ENCODE measurements around the gene DCAF8.
A peak's percentile ranks its signal among the peaks of the same experiment; 100 is the strongest.

Gene DCAF8

DNA sequence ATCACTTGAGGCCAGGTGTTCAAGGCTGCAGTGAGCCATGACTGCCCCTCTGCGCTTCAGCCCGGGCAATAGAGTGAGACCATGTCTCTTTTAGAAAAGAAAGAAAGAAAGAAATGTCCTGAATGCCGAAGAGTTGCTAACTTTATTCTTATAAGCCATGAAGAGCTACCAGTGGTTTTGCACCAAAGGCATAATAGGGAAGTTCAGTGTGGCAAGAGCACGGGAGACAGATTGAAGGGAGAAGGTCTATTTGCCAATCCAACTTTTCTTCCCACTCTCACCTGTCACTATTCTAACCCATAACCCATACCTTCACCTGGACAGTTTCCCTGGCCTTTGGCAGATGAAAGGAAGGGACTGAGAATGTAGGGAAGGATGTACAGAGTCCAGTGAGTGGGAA, 61.6 kb downstream of the DCAF8 start:
- no peak for DNase-seq

- no peak for DNase-seq
Measured at GRCh38 chr1:160197231-160197630, 65.1 kb downstream of the DCAF8 start.

GRCh38 chr1:160196143-160196542, 66.2 kb downstream of the DCAF8 start:
- DNase-seq, result no peak

DNA sequence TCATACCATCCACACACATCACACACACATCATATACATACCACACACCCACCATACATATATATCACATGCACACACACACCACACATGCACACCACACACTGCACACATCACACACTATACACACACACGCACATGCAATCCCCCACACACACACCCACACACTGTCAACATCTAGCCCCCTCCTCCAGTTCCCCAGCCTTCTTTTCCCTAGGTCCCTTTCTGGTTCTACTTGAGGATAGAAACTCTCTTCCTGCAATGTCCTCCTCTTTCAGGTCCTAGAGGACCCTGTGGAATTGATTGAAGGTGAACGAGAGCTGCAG, 67.7 kb downstream of the DCAF8 start:
- no peak for DNase-seq

- DNase-seq, result no peak
Measured at GRCh38 chr1:160193832-160194736, 68.3 kb downstream of the DCAF8 start.

DNA sequence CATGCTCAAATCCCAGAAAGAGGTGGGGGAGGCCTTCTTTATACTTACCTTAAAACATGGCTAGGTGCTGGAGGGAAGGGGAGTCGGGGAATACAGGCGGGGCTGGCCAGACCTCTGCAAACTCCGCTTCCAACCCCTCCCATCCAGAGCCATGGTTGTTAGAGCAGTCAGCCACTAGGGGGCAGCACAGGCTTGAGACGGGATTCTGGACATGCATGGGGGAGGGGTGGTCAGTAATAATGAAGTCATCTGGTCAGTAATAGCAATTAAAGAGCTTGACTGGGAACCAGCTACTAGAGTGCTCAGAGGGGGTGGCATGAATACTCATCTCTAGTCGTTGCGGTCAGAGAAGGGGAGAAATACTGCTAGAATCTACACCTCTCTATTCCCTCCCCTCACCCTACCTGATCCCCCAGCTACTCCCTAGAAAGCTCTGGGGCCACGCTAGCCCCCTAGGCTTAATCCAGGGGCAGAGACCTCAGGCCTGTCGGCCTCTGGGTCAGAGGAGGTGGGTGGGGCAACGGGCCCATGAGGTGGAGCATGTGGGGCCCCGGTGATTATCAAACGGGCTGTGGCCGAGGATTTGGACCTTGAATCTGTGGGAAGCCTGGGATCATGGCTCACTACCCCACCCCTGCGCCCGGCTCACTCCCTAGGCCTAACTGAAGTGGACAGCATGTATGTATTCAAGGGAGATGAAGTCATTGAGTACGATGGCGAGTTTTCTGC, 69.1 kb downstream of the DCAF8 start:
- DNase-seq, result peak; percentile 88 to 89

DNA sequence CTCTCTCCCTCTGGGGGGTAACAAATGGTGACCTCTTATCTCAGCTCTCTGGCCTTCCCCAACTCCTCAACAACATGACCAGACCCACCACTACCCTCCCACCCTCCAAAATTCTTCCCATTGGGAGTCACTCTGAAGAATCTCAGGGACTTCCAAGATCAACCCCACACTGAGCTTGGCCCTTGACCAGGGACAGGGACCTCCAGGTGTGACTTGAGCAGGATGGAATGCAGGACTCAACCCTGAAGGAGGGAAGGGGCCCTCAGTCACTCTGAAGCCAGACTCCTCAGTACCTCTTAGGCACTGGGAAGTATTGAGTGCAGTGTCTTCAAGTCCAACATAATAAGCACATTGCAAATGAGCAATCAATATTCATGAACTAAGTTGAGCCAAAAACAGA, 70.1 kb downstream of the DCAF8 start:
- DNase-seq, result no peak

DNA sequence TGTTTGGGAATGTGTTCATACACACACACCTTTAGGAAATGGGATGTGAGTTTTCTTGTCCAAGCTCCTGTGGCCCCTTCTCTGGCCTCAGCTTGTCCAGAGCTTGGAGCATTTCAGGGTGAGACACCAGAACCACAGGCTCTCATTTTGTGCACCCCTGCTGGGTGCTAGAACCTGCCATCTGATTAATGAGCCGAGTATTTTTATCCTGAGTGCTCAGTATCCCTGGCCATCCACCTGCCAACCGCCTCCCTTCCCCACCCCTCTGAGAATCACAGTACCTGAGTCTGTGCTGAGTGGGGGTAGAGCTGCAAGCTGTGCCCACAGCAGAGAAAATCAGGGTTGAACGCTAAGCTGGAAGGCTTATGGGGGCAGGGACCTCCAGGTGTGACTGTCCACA, 70.6 kb downstream of the DCAF8 start:
- DNase-seq, result no peak

GRCh38 chr1:160189649-160190625, 72.4 kb downstream of the DCAF8 start, which contains the start of gene CASQ1:
TSS of gene CASQ1 (plus strand) at chr1:160190575. CDS start at chr1:160190752, 177 bp downstream.
- DNase-seq, result no peak

- no peak for DNase-seq
Measured at GRCh38 chr1:160188341-160188740, 74.0 kb downstream of the DCAF8 start.

- DNase-seq, result no peak
Measured at GRCh38 chr1:160187407-160187806, 74.9 kb downstream of the DCAF8 start.

GRCh38 chr1:160186729-160187128, 75.6 kb downstream of the DCAF8 start:
- no peak for DNase-seq

DNA sequence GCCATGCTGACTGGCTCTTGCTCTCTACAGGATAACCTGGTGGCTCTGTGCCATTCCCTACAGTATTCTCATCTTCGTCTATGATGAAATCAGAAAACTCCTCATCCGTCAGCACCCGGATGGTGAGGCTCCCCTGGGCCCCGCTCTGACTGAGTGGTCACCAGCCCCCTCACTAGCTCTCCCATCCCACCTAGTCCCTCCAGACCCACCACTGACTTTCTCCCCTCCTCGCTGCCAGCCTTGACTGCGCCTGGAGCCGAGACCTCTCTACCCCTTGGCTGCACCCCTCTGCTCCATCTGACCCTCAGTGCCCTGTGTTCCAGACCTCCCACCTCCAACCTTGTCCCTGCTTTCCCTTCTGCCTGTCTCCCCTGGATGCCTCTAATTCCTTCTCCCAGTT, 76.1 kb downstream of the DCAF8 start:
- no peak for DNase-seq

DNA sequence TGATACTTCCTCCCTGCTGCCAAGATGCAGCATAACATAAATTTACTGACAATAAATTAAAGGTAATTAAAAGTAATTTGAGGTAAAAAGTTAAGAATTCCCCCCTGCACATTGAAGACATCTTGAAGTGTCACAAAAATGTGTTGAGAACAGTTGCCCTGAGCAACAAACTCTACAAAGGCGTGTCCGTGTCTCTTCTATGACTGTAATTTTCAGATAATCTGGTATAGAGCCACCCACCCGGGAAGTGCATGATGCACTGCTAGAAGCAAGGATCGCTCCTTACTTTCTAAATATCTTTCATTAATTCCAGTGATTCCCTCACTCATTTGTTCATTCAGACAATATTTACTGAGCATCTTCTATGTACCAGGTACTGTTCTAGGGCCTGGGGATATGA, 83.0 kb downstream of the DCAF8 start:
- no peak for DNase-seq

GRCh38 chr1:160178731-160179130, 83.6 kb downstream of the DCAF8 start:
- DNase-seq, result no peak

DNA sequence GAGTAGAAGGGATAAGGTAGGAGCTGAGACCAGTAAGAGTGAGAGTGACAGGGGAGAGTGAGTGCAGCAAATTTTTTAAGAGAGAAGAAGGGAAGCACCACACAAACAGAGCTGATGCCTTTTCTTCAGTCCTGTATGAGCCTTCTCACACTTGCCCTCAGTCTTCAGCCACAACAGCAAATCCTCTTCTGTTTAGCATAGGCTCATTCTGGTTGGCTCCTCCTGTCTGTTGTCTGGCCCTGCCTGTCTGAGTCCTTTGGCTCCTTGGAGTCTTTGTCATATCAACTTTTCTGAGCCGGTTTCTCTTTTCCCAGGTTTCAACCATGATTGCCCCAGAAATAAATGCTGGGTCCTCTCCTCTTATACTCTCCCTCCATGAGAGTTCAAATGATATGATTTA, 84.7 kb downstream of the DCAF8 start:
- DNase-seq, result no peak

DNA sequence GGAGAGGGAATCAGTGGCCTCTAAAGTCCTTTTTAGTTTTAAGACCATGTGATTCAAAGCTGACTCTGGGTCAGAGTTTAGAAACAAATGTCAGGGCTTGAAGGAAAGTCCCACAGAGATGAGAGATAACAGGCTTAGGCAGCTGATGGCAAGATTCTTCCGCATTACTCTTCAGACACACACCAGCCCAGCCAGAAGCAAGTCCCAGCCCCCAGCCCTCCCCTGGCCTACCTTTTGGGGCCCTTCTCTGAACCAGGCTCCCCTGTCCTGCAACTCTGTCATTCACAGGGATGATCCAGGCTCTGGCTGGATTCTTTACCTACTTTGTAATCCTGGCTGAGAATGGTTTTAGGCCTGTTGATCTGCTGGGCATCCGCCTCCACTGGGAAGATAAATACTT, 85.1 kb downstream of the DCAF8 start:
- DNase-seq, result no peak

- no peak for DNase-seq
Measured at GRCh38 chr1:160171980-160172379, 90.4 kb downstream of the DCAF8 start.

GRCh38 chr1:160171354-160171753, 91.0 kb downstream of the DCAF8 start:
- DNase-seq, result no peak

- DNase-seq, result peak; percentile 47 to 55
Measured at GRCh38 chr1:160169553-160170399, 92.6 kb downstream of the DCAF8 start.

DNA sequence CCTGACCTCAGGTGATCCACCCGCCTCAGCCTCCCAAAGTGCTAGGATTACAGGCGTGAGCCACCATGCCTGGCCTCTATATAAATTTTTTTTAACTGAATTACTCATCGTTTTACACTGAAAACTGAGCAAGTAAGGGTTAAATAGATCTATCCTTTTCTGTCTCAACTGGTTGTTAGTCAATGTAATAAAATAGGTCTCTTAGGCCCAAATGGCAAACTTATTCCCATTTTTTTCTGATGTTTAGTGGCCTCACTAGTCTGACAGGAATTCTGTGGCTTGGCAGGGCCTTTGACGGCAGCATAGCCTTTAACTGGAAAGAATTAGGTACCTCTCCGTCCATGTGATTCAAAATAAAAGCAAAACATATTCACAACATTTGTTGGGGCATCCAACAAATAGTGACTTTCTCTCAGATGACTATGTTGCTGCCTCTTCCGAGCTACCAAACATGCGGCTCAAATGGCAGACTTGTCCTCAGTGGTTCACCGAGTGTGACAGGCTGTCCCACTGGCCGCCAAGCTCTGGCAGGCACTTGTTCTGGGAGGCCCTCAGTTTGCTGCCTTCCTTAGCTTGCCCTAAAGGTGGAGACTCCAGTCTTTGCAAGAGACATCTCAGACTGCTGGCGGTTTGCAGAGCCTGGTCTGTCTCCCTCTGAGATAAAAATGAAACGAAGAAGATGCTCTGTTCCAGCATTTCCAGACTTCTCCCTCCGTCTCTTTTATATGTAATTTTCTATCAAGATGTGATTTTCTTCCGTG, 93.6 kb downstream of the DCAF8 start:
- no peak for DNase-seq

Measured in activated T-cell treated with anti-CD3 and anti-CD28 coated beads, Interleukin-2, amount 50 U/mL, for 48 hours (primary cell).